Fibroblast of skin of right quadriceps (primary cell): ENCODE data around the gene CHKA.
"Not testable (repeated sequence)": the region's sequence is repeated elsewhere in the genome, so short reads cannot be mapped to it uniquely, and the experiment has no call there.

Source experiments
- DNase-seq: peaks from one replicate; pipeline ENCODE4 v3.0.0-alpha.2; 2013

CHKA gene

DNA sequence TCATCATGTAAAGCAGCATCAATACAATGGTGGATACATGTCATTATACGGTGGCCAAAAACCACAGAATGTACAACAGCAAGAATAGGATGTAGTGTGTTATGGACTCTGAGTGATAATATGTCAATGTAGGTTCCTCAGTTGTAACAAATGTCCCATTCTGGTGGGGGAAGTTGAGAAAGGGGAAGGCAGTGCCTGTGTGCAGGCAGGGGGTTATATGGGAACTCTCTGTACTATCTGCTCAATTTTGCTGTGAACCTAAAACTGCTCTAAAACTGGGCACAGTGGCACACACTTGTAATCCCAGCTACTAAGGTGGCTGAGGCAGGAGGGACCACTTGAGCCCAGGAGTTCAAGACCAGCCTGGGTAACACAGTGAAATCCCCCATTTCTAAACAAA is 5.9 kb downstream of the CHKA start:
- no peak for DNase-seq

DNA sequence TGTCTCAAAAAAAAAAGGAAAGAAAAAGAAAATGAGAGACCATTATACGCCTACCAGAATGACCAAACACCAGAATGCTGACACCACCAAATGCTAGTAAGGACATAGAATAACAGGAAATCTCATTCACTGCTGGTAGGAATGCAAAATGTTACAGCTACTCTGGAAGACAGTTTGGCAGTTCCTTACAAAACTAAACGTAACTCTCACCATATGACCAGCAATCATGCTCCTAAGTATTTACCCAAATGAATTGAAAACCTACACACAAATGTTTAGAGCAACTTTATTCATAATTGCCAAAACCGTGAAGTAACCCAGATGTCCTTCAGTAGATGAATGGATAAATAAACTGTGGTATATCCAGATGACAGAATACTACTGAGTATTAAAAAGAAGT is 7.2 kb downstream of the CHKA start:
- no peak for DNase-seq

DNA sequence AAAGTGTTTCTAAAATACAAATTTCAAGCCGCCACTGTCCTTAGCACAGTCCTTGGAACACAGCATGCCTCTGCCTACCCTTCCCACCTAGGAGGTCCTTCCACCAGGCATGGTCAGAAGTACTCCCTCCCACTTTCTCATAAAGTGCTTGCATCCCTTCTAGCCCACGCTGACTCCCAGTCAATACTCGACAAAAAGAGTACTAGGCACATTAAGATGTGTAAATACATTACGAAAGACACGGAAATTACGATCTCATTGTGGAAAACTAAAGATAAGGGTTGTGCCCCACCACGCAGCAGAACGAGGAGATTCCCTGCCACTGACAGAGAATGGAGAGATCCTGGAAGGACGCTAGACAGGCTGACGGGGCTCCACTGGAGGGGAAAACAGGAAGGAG is 13.5 kb downstream of the CHKA start:
- DNase-seq, result no peak

DNA sequence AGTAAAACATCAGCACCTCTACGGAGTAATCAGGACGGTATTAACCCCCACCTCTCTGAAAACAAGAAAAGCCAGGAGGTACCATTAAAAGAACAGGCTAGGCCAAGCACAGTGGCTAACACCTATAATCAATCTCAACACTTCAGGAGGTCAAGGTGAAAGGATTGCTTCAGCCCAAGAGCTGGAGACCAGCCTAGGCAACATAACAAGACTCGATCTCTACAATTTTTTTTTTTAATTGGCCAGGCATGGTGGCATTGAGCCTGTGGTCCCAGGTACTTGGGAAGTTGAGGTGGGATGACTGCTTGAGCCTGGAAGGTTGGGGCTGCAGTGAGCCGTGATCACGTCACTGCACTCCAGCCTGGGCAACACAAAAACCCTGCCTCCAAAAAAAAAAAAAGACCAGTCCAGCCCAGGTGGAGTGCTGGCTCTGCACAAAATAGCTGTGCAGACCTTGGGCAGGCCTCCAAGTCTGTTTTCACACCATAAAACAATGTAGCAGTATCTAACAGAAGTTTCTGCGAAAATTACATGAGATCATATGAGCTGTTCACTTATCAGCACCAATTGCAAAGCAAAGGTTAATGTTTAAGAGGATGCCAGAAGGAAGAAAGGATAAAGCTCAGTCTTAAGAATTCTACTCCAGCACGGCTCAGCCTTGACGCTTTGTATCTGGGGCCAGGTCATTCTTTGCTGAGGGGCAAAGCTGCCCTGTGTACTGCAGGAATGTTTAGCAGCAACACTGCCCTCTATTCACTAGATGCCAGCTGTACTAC is 14.8 kb downstream of the CHKA start:
- DNase-seq, result no peak

DNA sequence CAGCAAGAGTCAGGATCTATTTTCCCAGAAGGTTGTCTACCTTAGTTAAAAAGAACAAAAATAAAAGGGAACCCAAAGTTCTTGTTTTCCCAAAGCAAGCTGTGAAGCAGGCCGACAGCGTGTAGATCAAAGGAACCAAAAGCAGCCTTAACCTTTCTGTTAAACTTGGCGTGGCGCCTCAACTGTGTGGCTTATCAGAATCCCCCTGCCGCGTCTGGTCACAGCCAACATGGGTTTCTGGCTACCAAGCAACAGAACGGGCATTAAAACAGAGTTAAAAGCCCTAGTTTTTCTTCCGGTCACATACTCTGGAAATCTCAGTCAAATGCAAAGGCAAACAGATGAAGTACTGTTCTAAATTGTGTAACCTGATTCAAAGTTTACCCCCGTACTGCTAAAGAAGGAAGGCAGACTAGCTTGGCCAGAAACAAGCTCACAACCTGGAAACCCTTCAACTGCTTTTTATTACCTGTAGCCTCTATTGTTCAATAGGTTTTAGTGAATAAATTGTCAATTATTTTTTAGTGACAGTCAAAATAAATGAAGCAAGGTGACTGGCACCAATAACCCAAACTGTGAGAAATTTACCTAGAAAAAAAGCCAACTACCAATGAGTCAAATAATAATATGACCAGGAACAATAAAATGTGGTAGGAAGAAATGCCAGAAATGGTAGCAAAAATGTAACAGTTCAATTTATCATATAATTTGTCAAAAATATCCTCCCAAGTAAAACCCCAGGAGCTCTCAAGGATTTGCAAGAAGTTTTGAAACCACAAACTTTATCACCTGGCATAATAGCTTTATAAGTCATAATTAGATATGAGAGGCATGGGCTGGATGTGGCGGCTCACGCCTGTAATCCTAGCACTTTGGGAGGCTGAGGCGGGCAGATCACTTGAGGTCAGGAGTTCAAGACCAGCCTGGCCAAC is 21.4 kb downstream of the CHKA start:
- peak; percentile 14 for DNase-seq

DNA sequence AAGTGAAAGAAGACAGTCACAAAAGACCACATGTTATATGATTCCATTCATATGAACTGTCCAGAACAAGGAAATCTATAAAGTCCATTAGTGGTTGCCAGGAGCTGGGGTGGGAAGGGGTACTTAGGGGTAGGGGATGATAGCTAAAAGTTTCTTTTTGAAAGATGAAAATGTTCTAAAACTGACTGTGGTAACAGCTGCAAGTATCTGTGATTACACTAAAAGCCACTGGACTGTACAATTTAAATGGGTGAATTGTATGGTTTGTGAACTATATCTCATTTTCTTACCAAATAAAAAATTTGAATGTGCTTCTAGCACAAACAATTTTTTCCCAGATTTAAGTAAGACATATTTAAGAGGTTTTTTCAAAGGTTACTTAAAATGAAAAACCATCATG is 22.1 kb downstream of the CHKA start:
- no peak for DNase-seq

DNA sequence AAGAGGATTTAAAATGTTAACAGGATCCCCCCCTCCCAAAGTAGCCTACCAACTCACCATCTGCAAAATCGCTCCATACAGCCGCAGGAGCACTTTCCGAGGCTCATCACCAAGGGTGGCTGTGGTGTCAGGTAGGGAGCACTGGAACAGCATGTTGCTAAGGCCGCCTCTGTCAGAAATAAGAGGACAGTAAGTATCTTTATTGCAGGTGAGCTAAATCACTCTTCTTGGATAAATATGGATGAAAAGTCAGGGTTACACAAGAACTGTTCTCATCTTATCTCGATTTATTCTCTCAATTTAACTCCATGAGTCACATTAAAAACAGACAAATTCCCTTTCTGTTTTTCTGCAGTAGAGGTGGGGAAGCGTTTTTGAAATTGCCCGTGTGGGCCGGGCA is 24.2 kb downstream of the CHKA start:
- no peak for DNase-seq

DNA sequence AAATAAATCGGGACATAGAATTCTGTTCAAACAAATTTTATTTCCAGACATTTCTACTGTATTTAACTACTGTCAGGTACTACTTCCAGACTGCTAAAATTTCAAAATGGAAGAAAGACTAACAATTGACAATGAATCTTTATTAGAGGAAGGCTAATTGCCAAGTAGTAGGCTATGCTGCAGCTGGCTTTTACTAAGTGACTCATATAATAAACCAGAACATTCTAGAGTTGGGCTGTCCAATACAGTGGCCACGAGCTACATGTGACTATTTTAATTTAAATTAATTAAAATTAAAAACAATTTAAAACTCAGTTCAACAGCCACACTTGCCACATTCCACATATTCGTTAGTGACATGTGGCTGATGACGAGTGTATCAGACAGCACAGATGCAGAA is 27.6 kb downstream of the CHKA start:
- no peak for DNase-seq

DNA sequence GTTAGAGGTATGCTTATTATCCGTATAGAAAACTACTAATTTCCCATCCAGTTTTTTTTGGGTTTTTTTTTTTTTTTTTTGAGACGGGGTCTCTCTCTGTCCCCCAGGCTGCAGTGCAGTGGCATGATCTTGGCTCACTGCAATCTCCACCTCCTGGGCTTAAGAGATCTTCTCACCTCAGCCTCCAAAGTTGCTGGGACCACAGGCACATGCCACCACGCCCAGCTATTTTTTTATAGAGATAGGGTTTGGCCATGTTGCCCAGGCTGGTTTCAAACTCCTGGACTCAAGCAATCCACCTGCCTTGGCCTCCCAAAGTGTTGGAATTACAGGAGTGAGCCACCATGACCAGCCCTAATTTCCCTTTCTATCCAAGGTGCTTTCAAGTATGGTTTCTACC is 28.2 kb downstream of the CHKA start:
- not testable (repeated sequence) for DNase-seq

DNA sequence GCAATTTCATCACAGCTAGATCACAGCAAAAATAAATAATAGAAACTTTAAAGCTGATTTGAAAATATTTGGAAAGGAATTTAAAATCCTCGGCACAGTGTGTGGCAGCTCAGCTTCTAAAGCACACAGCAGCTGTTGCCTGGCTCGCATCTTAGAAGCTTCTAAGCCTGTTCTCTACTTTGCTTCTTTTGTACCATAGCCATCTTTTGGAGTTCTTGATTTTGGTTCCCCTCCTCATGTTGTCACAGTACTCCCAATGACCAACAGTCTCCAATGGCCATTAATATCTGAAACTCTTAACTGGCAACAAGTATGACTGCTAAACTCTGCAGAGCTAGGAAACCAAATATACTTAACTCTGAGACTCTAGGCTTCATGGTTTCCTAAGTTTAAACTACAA is 28.8 kb downstream of the CHKA start:
- no peak for DNase-seq

DNA sequence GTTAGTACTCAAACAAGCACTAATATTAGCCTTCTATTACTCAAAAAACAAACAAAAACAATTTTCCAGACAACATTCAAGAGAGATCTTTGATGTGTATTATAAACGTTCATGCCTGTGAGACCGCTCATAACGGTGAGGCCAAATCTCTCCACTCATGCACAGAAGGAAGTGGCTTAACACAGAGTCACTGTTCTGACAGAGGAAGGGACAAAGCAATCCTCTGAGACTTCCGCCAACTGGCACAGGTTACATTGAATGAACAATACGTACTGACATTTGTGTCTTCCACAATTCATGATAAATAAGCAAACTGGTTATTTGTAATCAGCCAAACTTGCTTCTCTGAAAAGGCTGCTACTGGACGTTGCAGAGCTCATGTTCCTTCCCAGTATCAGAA is 30.5 kb downstream of the CHKA start:
- DNase-seq, result no peak

DNA sequence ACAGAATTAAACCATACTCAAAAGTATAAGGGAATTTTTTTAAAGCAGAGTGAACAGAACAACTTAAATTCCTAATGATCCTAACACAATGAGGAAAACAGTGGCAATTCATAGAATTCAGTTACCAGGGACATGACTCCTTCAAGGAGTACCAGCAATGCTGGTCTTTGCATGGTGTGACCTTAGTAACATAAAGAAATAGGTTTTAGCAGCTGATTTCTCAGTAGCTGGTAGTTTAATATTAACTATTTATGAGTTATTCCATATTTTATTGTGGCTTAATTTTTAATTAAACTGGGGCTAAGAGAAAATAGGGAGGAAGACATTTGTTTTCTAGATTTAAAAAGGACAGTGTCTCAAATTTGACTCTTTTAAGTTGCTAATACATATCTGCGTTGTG is 30.9 kb downstream of the CHKA start:
- no peak for DNase-seq

DNA sequence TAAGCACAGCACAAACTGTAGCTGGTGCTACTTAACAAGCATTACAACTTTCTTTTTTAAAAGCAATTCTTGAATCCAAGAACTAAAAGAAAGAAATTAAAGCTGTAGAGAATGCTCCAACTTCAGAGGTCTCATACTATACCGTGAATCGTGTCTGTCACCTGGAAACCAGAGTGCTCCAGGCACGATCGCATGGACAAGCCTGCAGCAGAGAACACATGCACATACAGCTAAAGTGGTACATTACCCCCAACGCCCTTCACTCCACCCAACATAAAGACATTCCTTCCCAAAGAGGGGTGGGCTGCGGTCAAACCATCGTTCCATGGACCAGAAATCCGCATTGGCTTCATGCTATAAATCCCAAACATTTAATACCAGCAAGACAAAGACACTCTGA is 31.5 kb downstream of the CHKA start:
- no peak for DNase-seq

DNA sequence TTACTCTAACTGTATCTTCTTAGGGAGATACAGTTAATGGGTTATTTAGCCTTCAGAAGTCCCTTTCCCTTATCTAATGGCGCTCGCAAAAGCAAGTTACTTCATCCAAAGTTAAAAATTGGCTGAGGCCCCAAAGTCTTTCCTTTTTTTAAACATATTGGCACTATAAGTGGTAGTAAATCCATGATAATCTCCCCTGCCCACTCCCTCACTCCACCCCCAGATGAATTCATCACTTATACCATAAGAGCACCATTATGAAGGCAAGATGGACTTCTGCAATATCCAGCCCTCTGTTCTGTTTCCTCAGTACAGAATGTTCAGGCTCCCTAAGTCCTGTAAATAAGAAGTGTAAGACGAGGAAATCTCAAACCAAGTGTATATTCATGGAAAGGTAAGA is 37.7 kb downstream of the CHKA start:
- DNase-seq, result no peak

DNA sequence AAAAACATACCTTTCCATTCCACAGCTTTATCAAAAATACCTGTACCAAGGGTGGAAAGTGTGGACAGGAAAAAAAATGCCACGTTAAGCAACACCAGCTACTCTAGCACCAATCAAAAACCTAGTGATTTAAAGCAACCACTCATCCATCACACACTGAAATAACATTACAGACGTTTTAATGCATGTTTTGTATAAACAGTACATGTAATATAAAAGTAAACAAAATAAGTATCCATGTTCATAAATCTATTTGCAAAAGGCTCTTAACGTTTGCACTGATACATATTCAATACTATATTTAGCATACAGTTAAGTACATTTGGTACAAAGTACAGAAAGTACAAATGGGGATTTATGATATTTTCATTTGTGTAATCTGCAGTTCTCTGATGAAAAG is 38.7 kb downstream of the CHKA start:
- DNase-seq, result no peak

DNA sequence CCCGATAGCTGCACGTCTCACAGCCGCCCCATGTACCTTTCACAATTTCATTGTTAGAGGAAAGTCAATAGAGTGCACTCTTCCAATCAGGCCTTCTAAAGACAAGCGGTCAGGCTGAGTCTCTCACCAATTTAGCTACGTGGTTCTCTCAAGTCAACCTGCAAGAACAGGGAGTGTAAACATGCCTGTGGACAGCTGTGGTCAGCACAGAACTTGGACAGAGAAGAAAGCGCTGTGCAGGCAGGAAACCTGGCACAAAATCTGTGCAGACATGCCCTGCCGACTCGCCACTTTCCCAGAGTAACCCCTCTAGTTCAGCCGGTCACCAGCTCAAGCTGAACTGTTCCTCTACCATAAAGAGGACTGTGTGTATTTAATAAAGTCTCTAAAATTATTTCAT is 39.5 kb downstream of the CHKA start:
- no peak for DNase-seq

DNA sequence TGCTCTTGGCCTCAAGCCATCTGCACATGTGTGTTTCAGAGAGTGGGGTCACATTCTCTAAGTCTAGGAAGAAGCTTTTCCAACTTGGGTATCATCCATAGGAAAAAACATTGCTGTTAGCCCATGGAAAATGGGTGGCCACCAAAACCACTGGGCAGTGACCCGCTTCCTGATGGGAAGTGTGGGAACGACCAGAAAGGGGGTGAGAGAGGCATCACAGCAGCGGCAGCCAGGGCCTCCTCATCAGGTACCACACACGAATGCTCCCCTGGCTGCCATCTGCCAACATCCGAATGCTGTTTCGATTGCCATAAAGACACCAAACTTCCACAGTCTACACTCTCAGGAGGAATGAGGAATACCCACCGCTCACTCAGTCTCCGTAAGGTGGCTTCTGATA is 40.3 kb downstream of the CHKA start:
- DNase-seq, result no peak

DNA sequence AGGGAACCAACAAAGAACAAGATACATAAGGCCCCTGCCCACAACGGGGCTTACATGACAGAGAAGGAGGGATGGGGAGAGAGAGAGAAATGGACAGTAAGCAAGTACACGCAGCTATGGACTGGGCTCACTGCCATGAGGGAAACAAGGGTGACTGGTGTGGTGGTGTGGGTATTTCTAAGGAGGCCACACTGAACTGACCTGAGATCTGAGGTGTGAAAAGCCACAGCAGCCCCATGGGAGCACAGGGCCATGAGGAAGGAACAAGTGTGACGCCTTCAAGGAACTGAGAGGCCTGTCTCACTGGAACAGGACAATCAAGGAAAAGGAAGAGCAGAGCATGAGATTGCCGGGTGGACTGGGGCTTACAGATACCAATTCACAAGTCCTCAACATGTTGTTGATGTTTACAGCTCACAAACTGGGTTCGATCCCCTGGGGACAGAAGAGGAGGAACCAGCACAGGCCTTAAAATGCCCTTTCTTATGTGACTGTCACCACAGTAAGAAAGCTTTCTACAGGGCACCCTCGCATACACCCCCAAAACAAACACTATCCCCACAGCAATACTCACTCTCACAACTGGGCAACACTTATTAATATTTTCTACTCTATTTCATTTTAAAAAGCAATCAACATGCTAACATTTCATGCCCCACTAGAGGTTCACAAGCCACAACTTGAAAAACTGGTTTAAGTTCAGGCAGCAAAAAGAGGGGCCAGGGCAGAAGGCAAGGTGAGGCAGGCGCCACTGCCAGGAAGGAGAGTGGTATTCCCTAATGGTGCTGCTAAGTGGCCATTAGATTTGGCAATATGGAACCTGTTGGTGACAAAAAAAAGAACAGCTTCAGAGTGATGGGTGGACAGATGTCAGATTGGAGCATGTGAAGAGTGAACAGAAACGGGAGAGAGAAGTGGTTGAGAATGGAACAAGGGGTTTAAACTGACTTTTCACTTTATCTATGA is 43.3 kb downstream of the CHKA start:
- no peak for DNase-seq

DNA sequence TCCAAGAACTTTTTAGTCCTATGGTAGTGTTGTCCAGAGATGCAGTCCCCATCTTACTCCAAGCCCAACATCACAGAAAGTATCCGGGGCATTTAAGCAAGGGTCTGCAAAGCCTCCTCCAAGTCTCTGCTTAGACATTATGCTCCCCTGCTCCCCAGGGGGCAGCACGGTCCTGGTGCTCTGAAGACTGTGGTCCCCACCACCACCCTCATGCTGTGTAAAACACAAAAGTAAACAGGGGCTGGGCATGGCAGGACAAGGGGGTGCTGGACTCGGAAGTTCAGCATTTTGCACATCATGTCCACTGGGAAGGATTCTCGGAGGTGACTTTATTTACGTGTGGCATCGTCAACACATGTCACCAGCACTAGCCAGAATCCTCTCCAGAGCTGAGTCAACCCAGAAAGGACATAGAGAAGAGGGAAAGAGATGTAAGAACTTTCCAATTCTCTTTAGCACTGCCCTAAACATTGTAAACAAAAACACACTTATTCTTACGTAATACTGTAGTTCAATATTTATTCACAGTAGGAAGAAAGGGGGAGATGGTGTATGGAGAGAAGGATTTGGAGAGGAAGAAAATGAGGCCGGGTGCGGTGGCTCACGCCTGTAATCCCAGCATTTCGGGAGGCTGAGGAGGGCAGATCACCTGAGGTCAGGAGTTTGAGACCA is 44.7 kb downstream of the CHKA start:
- DNase-seq, result no peak

DNA sequence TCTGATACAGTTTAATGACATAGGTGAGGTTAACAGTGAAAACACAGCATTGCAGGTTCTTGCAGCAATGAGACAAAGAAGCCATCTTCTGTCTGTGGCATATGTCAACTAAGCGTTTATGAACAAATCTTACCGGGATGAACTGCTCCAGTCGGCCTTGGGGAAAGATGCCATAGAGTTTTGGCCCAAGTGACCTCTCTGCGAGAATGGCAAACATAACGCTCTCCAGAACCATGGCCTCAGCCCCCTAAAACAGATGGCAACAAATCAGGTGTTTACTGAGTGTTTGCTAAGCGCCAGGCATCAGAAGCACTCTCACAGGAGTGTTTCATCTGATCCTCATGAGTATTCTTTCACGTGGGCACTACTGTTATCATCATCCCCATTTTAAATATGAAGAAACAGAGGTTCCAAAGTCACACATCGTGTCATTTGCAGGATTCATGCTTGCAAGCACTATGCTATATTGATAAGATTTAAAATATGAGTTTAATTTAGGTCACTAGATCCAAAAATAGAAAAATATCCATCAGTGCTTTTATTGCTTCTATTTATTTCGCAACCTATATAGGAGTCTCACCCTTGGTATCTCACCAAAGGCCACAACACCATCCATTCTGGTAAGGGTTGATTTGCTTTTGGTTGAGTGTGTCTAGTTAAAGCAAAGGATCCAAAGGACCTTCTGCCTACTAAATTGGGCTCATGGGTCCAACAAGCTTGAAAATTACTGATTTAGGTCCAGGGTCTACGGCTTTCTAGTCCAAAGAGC is 46.4 kb downstream of the CHKA start:
- DNase-seq, result no peak

DNA sequence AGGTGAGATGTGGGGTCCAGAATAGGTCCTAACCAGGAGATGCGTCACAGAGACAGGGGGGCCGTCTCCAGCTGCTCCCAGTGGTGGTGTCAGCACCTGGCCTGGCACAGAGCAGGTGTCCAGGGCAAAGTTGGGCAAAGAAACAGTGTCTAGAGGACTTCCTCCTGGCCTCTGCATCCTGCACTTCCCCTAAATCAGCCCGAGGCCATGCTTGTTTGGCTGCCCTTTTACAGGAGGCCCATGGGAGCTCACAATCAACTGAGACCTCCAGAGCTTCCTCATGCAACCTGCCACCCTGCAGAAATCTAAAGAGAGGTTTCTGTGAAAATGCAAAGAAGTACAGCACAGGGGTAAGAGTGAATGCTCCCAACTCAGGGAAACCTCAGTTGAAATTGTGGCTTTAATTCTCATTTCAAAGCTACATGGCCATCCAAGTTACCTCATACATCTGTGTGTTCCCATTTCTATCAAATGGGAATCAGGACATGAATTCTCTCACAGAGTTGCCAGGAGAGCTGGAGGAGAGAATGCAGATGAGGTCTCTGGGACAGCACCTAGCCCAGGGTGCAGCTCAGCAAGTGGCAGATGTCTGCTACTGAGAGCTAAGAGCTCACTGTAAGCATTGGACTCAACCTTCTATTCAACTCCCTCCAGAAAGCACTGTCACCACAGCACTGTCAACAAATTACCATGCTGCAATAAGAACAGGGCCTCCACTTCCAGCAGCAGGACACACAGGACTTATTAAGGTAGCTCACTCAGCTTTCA is 49.7 kb downstream of the CHKA start:
- no peak for DNase-seq
